HG03135 (cell line): ENCODE measurements around the gene DTNB.

Experiments
- ATAC-seq: cut with Tn5 transposase; IDR thresholded peaks from one replicate; pipeline ENCODE4 v1.9.1; 2021; ENCODE audit warnings: mild to moderate bottlenecking, moderate library complexity; ENCODE audit not compliant: unreplicated experiment

Gene DTNB

DNA sequence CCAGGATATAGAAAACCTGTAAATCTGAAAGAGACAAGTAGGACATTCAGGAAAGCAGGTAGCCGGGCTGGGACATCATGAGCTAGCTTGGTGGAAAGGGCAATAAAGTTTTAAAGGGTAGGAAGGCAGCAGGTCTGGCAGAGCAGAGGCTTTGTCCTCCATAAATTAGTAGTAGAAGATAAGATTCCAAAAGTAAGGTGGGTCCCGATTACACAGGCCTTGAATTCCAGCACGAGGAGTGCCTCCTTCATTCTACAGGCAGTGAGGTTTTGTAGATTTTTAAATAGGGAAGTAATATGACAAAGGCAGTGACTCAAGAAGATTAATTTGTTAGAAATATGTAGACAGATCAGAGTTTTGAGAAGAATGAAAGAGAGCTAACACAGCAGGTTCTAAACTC is 160.7 kb downstream of the DTNB start:
- ATAC-seq = no peak

DNA sequence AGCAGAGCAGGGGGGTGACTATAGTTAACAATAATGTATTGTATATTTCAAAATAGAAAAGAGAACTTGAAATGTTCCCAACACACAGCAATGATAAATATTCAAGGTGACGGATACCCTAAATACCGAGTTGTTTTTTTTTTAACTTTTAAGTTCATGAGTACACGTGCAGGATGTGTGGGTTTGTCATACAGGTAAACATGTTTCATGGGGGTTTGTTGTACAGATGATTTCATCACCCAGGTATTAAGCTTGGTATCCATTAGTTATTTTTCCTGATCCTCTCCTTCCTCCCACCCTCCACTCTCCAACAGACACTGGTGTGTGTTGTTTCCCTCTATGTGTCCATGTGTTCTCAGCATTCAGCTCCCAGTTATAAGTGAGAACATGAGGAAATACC is 167.2 kb downstream of the DTNB start:
- ATAC-seq = no peak

DNA sequence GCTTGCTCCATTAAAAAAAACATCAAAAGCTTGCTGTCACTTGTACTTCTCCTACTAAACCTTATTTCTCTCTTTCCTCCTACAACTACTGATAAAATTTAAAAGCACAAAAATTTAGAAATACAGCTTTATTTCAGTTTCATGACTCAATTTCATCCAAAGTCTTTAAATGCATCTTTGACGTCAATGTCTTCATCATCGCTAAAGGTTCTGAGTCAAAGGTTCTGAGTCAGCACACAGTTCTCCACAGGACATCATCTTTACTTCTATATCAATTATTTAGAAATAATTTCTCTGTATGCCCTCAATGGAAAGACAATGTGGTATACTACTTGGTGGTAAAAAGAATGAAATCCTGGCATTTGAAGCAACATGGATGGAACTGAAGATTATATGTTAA is 167.8 kb downstream of the DTNB start:
- no peak for ATAC-seq

DNA sequence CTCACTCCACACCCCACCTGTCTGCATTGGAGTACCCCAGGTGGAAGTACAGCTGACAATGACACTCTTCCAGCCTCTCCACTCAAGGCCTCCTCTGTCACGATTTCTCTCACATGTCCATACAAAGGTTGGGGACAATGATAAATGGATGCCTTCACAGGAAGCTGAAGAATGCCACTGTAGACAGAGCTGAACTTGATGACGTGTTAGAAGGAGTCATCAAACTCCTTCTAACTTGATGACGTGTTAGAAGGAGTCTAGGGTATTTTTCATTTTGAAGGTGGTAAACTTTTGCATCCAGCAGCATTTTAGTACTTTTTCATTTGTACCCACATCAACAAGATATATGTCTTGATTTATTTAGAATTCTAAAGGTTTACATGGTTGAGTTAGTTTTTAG is 168.2 kb downstream of the DTNB start:
- no peak for ATAC-seq

DNA sequence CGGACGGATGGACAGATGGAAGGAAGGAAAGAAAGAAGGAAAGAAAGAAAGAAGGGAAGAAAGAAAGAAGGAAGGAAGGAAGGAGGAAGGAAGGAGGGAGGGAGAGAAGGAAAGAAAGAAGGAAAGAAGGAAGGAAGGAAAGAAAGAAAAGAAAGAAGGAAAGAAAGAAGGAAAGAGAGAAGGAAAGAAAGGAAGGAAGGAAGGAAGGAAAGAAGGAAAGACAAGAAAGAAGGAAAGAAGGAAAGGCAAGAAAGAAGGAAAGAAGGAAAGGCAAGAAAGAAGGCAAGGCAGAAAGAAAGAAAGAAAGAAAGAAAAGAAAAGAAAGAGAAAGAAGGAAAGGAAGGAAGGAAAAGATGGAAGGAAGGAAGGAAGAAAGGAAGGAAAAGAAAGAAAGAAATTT is 169.1 kb downstream of the DTNB start:
- no peak for ATAC-seq

DNA sequence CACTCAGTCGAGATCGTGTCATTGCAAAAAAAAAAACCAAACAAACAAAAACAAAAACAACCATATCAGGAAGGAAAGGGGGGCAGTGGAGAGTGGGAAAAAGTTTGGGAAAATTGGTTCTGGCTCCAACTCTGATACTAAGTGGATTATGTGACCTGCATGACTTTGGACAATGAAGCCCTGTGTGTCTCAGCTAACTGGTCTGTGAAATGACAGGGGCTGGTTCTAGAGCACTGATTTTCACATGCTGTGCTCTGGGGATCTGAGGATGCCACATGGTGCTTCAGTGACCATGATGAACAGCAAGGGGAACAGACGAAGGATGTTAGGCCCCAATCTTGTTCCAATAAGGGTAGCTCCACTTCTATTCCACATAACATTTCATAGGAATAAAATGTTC is 174.2 kb downstream of the DTNB start:
- no peak for ATAC-seq

DNA sequence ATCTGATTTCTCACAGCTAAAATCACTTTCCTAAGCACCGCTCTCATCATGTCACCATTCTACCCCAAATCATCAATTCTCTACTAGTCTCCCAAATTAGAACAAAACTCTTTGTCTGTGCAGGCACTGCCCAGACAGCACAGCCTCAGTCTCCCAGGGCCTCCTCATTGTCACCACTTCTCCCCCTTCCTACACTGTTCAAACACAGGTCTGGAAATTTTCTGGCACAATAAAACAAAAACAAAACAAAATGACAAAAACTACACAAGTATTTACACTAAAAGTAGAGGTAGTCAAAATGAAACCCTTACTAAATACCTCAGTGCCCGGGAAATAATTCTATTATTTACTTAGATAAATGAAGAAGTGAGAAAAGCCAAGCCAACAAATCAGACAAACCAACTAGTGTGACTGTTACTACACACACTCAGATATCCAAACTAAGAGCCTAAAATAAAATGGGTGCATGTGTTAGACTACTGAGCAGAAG is 175.4 kb downstream of the DTNB start:
- peak; percentile 73 for ATAC-seq

DNA sequence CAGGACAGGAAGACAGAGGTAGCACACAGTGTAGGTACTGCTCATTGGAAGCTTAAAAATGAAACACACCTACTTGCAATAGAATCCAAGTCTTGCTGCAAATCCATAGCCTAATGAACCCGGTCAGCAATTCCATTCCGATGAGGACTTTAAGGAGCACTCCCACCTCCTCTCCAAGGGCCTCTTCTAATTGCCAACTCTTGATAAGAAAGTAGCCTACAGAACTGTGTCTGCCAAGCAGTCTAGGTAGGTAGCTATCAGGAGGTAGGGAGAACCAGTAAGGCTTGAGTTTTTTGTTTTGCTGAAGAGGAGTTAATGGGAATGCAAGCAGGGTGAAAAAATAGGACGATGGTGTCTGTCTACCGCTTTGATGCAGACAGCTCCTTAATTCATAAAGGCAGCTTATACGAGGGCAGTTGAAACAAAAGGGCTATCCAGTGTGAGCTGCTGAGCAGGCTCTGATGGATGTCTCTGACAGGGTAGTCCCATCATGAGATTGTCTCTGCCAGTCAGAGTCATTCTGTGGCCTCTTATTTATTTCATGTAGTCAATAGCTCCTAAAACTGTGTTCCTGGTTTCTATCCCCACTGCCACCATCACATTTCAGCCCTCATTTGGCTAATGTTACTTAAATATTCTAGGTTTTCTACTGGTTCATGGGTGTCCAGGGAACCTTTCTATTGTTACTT is 176.0 kb downstream of the DTNB start:
- no peak for ATAC-seq

DNA sequence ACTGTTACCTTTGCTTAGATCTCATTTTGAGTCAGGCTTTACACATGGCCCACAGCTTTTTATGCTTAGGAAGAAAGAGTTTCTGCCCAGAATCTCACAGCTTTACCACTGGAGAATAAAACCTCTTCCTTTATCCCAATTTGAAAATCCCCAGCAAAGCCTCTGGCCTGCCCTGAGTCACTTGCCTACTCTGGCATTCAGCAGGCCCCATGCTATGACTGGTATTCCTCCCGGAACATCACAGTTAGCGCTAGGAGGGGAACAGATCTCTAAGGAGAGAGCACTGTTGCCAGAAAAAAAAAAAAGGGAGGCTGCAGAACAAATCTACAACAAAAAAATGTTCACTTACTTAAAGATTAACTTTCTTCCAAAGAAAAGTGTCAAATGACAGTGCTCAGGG is 178.8 kb downstream of the DTNB start:
- ATAC-seq = no peak

DNA sequence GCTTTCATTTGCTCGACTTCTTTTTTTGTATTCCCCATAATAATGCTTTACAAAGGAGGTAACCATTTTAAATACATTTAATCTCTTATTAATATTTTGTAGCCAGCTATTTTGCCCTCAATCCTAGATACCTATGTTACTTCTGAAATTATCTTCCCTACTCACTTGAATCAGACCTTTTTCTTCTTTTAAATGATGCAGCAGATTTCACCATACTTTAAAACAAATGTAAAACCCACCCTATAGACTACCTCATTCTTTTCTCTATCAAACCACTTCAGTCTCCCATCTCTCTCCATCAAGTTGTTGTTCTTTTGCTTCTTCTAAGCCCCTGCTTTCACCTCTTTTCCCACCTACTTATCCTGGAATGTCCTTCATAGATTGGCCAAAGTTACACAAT is 180.2 kb downstream of the DTNB start:
- no peak for ATAC-seq

DNA sequence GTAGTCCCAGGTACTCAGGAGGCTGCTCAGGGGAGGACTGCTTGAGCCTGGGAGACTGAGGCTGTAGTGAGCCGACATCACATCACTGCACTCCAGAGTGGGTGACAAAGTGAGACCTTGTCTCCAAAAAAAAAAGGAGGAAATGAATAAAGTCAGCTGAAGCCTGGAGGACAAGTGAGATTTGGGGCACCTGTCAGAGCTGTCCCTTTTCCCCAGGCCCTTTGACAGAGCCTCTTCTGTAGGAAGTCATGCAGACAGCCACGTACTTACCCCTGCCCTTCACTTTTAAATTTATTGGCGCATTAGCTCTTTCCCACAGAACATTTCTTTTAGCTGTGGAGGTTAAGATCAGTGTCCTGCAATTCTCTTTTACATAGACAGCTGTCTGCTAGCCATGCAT is 180.7 kb downstream of the DTNB start:
- no peak for ATAC-seq

DNA sequence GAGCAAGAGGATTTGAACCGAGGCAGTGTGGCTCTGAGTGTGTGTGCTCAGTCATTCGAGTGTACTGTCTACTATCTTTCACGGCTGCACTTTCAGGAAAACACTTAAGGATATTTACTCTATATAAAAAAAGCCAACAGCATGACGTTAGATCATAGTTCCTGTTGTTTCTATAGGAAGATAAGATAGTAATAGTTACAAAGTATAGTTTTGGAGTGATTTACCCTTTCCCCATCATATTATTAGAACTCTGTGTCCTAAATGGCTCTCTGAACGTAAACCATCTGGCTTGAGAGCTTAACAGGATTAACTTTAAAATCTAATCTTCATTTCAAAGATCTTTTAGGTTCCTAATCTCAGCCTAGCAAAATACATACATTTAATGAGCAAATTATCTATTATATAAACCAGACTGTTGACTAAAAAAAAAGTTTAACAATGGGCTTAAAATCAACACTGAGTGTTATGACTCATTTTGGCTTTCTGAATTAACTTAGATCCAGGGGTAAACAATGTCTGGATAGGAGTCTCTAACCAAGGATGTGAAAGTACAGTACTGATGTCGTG is 181.3 kb downstream of the DTNB start:
- no peak for ATAC-seq

DNA sequence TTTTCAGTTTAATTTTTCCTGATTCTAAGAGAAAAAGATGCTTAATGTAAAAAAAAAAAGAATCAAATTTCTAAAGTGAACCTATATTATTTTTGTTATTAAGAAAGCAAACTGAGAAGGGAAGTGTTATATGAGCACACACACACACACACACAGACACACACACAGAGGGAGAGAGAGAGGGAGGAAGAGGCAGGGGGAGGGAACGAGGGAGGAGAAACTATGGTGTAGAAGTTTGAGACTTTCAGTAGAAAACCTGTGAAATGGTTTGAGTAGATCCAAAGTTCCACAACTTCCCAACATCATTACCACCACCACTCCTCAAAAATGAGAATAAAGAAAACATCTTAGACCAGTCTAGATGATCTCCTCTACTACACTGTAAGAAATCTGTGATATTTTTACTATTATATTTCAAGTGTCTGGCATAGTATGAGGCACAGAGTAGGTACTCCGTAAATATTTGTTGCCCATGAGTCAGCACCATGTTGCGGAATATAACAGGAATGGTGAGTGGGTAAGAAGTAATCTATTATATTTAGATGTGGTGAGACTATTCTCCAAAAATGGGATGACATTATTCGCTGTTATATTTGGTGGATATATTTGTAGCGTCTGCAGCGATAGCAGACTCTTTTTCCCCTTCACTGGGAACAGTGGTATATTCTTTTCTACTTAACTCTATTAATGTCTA is 182.2 kb downstream of the DTNB start:
- ATAC-seq = no peak

DNA sequence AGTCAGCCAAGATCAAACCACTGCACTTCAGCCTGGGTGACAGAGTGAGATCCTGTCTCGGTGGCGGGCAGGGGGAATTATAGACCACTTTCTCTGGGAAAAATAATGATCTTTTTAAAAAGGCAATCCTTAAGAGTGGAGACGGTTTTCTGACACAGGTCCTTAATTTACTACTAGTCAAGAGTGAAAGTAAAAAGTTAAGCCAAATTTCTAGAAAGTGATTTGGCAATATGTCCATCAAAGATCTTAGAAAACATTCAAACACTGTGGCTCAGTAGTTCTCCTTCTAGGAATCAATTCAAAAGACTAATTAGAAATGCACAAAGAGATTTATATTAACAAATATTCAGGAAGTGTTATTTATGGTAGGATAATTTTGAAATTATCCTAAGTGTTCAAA is 183.2 kb downstream of the DTNB start:
- ATAC-seq = no peak

DNA sequence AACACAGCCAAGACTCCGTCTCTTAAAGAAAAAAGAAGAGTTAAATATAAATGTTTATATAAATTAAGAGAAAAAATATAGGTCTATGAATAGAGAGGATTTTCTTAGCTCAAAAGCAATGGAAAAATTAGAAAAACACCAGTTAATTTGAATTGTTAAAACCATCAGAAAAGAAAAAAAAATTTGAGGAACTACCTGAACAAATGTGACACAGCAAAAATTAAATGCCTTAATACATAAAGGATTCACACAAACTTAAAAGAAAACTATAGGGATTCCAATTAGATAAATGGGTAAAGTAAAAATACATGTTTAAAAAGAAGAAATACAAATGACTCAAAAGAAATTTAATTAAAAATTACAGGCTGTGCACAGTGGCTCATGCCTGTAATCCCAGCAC is 183.7 kb downstream of the DTNB start:
- no peak for ATAC-seq

DNA sequence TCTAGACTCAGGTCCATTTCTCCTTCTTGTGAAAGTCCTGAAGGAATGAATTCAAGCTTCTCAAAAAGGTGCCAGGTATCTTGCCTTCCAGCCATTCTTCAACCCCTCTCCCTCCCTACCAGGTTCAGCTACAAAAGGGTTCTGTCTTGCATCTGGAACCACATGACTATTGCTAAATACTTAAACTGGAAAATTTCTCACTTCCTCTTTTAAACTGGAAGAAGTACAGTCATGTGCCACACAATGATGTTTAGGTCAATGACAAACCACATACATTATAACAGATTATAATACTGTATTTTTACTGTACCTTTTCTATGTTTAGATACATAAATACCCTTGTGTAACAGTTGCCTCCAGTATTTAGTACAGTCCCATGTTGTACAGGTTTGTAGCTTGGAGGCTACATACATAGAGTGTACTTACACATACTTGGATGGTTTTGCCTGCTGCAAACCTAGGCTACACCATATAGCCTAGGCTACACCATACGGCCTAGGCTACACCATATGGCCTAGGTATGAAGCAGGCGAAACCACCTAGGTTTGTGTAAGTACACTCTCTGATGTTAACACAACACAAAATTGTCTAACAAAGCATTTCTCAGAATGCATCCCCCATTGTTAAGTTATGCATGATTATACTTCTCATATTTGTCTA is 189.6 kb downstream of the DTNB start:
- peak; percentile 69 for ATAC-seq

DNA sequence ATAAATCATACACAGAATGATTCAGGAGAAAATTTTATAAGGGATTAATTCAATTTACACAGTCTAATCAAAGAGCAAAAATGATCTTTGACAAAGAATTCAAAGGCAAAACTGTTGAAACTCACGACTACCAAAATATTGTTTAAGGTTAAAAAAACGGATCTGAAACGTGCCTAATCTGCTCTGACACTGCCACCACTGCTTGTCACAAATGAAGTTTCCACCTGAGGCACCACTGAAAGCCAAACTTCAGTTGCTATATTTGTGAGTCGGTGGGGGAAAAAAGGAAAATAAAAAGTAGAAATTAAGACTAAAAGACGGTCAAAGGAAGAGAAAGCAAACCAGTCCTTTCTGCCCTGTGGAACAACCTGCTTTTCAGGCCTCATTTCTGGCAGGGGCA is 191.0 kb downstream of the DTNB start:
- no peak for ATAC-seq

DNA sequence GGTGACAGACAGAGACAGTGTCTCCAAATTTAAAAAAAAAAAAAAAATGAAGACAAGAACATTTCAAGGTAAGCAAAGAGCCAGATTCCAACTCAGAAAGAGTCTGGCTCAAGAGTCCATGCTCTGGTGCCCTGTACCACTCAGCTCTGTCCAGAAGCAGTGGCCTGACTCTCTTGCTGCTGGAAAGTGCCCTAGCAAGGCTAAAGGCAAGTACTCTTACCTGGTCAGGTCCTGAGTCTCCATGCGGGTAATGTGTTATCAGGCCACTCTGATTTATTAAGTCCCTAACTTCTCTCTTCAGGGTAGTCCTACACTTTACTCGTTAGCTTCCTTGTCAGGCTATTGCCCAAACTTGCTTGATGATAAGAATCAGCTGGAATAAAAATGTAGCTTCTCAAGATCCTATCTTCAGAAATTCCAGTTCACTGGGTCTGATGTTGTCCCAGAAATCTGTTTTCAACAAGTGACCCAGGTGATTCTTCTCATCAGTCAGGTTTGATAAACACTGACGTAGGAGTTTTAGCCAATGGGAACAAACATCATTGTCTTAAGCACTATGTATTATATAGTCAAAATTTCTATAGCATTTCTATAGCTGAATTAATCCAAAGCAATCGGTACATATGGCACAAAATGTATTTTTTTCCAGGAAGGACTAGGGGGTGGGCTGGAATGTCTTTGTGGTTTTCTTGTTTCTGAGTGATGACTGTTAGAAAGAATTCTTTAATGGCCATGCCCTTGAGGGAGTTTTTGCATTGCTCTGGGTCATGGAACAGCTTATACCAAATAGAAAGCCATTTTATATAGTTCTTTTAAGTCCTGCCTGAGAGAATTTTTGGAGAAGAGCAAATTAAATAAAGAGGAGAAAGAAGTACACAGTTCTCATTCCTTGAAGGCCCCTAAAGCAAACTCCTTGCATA is 191.7 kb downstream of the DTNB start:
- ATAC-seq = no peak

DNA sequence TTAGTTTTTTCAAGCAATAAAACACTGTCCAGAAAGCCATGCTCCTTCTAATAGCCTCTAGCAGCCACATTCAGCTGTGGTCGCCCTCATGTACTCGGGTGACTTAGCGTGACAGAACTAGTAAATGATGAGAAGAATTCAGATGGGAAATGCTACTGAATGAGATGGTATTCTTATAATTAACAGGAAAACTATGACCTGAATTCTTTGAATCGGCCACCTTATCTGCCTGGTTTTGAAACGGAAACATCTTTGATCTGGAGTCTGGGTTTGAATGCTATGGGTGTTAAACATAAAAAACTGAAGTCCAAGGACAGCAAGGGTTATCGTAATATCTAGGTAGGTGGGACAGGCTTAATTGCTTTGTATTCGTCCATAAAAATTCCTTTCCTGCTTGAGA is 192.8 kb downstream of the DTNB start:
- no peak for ATAC-seq

DNA sequence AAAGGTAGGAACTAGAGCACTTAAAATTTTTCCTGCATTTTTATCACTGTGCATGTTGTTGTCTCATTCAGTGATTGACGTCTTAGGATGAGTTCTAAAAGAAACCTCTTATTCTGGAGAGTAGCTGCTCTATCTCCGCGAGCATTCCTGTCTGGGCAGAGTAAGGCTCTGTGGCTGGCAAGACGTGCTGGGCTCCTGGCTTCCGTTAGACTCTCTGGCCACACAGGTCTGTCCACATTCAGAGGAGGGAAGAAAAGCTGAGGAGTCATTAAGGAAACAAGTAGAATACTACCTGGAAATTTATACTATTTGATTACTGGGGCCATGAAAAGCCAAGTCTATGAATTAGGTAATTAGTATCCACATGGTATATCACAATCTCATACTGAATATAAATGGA is 193.6 kb downstream of the DTNB start:
- ATAC-seq = no peak

DNA sequence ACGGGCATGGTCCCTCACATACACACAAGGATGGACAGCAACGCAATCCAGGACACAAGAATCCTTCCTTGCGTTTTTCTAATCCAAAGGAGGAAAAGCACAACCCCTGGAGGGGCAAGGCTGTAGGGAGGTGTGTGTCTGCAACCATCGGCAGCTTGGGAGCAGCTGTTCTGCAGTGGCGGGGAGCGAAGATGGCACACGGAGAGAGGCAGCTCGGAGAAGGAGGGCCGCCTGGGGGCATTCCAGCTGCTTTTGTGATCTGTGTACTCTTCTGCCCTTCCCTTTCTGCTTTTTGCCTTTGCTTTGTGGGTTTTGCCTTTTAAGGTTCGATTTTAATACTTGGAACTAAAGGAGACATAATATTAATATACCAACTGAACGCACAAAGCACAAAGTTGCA is 194.6 kb downstream of the DTNB start:
- no peak for ATAC-seq
